NCI-H82 treated with DMSO at 0.1 percent for 48 hours (cell line): ENCODE results near the gene TNNI3K.

Source experiments
- DNase-seq: peaks from one replicate; lab custom pipeline; 2025; ENCODE audit not compliant: unreplicated experiment; lab: John Stamatoyannopoulos, UW

TNNI3K gene

GRCh38 chr1:74545821-74546220, 310.6 kb downstream of the TNNI3K start:
- DNase-seq = no peak

DNA sequence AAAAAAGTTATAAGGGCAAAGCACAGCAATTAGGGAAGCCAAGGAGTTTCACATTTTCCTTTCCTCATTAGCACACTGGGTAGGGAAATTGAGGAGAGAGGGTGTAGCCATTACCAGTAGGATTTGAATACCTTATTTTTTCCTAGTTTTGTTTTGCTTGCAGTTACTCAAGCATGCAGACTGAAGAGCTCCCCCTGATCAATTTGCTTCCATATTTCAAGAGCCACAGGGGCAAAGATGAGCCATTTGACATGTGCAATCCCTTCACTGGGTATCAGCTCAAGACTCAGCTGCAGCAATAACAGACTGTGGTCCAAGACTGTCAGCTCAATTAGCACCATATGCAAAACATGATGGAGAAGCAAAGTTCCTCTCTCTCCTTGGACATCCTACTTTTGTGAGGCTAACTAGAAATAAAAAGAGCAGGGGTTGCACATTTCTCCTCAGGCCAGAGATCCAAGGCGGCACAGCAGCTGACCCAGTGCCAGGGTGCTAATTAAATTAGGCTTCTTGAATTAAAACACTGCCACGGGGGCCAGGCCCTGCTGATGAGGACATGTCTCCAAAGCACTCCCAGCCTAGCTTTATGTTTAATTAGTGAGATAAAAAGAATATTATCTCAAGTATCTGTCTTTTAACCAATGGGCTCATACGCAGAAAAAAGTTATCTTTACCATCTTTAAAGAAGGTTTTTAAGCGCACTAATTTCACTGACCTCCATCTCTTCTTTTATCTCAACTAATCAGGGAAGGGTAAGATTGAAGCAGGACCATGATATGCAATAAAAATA, 314.0 kb downstream of the TNNI3K start:
- DNase-seq = no peak

- no peak for DNase-seq
Observed at GRCh38 chr1:74549932-74550331, 314.7 kb downstream of the TNNI3K start.

GRCh38 chr1:74570797-74571492, 335.8 kb downstream of the TNNI3K start:
- peak; percentile 91 for DNase-seq

GRCh38 chr1:74571493-74571800, 336.3 kb downstream of the TNNI3K start:
- no peak for DNase-seq

DNA sequence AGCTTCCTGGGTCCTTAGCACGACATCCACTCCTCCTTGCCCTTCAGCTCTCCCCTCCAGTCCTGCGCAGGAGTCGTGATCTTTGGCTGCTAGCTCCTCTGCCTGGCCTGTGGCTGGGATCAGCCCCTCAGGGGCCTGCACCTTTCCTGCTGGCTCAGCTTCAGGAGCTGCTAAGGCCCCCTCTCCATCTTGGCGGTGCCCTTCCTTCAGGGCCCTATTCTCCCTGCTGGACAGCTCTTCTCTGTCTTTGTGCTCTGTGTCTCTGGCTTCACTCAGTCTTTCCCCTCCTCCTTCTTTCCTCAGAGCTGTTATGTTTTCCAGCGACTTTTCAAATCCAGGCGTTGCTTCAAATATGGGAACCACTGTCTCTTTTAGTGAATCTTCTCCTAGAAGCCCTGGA, 336.7 kb downstream of the TNNI3K start:
- DNase-seq = no peak

DNA sequence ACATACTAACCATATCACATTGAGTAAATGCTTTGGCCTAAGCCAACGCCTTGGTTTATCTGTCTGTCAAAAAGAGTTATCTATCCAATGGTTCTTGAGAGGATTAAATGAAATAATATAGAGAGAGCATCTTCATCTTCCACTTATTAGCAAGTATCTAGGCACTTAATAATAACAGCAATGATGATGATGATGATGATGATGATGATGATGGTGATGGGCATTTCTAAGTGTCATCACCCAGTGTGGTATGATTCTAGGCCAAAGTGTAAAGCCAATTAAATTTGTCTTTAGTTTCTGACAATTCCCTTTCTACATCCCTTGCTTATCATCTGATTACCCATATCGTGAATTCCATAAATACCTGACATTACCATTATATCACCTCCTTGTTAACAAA, 342.9 kb downstream of the TNNI3K start:
- no peak for DNase-seq

GRCh38 chr1:74579425-74579824, 344.2 kb downstream of the TNNI3K start:
- no peak for DNase-seq

DNA sequence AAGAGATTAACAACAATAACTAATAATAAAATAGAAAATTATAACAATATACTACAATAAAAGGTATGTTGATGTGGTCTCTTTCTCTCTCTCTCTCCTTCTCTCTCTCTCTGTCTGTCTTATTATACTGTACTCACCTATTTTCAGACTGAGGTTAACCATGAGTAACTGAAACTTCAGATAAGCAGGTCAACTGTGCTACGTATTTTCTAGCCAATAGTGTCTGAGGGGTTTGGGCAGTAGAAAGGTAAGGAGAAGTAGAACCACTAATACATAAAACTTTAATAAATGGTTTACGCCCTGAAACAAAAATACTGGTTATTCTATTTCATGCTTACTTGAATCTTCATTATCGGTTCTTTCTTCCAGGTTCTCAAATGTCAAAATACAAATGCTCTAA, 348.2 kb downstream of the TNNI3K start:
- no peak for DNase-seq

DNA sequence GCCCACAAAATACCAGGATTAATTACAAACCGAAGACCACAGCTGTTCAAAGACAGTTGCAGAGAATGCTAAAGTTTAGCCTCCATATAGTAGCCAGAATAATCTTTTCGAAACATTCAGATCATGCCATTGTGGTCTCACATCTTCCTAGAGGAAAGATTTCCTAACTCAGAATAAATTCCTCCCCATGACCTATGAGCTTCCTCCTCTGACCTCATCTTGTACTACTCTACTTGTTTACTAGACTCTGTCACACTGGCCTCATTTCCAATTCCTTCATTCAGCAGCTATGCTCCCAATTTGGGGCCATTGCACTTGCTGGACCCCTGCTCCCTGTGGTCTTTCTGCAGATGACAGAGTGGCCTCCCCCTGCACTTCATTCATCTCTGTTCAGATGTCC, 349.0 kb downstream of the TNNI3K start:
- DNase-seq = no peak

DNA sequence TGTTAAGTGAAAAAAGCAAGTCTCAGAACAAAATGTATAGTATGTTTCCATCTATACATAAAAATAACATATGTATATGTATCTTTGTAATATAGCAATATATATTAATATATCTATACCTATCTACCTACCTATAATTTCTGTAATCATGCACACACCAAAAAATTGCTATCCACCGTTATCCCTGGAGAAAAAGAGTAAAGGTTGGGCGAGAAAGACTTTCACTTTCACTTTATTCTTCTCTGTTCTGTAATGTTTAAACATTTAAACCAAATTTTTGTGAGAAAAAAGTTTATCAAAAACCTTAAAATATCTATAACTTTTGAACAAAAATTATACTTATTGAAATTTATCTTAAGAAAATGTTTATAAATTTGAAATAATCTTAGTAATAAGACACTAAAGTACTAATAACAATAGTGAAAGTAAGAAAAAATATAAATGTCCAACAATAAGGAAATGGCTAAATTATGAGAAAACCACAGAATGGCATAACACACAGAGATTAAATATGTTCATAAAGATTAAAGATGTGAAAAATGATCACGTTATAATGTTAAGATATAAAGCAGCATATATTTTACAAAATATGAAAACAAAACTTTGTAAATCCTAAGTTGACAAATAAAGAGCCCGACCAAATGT, 351.2 kb downstream of the TNNI3K start:
- DNase-seq = no peak

DNA sequence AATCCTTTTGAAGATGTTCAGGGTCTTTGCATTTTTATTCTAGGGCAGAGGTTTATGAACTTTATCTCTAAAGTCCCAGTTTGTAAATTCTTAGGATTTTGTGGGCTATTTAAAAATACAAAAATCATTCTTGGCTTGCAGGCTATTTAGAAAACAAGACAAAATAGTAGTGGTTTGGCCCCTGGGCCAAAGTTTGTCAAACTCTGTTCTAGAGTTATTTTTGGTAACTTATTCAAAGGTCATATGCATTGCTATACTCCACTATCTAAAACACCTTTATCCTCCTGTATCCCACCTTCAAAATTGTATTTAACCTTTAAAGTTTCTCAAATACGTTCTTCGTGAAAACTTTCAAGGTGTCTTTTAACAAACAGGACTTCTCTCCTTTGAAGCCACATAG, 352.7 kb downstream of the TNNI3K start:
- DNase-seq = no peak

DNA sequence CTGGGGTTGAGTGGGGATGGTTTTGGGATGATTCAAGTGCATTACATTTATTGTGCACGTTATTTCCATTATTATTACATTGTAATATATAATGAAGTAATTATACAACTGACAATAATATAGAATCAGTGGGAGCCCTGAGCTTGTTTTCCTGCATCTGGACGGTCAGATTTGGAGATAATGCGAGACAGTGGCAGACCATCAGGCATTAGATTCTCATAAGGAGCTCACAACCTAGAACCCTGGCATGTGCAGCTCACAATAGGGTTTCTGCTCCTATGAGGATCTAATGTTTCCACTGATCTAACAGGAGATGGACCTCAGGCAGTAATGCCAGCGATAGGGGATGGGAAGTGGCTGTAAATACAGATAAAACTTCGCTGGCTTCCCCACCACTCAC, 355.1 kb downstream of the TNNI3K start:
- no peak for DNase-seq

GRCh38 chr1:74591949-74592348, 356.8 kb downstream of the TNNI3K start:
- no peak for DNase-seq

DNA sequence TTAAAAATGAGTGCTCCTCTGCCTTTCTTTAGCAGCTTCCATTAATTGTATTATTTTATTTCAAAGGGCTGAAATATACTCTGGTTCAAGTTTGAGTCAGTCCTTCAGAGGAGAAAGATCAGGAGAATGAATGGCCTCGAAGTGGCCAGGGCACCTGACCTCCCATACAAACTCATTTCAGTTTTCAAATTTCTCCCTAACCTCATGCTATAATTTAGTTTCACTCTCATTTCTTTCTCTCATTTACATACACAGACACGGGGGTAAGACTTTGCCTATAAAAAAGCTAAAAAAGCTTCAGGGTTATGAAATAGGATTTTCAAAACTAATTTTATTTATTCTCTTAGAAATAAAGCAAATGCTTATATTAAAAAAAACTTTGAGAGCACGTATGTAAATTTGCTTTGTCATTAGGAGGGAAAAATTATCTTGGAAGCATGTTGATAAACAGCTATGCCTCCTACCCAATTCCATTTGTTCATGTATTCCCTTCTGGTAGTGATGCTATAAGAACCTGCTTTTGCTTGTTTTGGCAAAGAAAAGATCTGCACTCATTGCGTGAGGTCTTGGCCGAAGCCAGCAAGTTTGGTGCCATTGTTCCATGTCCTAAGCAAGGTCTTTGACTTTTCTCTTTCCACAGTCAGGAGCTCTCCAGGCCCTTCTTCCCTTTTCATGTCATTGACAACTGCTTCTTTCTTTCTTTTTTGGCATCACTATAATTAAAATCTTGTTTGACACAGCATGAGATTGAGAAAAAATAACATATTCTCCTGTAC, 357.6 kb downstream of the TNNI3K start:
- DNase-seq = no peak
